Heart left ventricle (tissue), 16 donors: ENCODE measurements around the gene SUMF2. TPM values are rescaled to one million over a fixed set of nuclear protein-coding genes. Genes with fewer than 3 reads are reported as not detected.

Source experiments
- ATAC-seq, 4 donors: fragments of 200-7000 bp; cut with Tn5 transposase; one replicate each; pipeline ENCODE4 v1.9.1; 2020 to 2022; ENCODE audit warnings: moderate library complexity in 4 of 4, mild to moderate bottlenecking in 3 of 4, moderate number of reproducible peaks in 1 of 4
- DNase-seq, 5 donors: peaks; one replicate each; pipeline ENCODE4 v3.0.0-alpha.2; 2020
- H3K27ac ChIP-seq, 12 donors: fragments of 200-600 bp; sonication (generic) in 4 of 12; one replicate each; pipeline versions ENCODE4 v1.5.0 to v1.8.0; 2016 to 2022; ENCODE audit warnings: mild to moderate bottlenecking in 2 of 12
- H3K27me3 ChIP-seq, 9 donors: fragments of 200-600 bp; sonication (generic) in 2 of 9; one replicate each; pipeline versions ENCODE4 v1.5.1 to v1.8.0; 2016 to 2022; ENCODE audit warnings: mild to moderate bottlenecking in 3 of 9
- H3K36me3 ChIP-seq, 9 donors: fragments of 200-600 bp; sonication (generic) in 2 of 9; one replicate each; pipeline versions ENCODE4 v1.5.0 to v1.8.0; 2018 to 2022; ENCODE audit warnings: mild to moderate bottlenecking in 2 of 9
- H3K4me1 ChIP-seq, 12 donors: fragments of 200-600 bp; sonication (generic) in 4 of 12; one replicate each; pipeline versions ENCODE4 v1.5.0 to v1.8.0; 2016 to 2022; ENCODE audit warnings: mild to moderate bottlenecking in 3 of 12
- H3K4me3 ChIP-seq, 12 donors: fragments of 200-600 bp; sonication (generic) in 4 of 12; one replicate each; pipeline versions ENCODE4 v1.5.0 to v1.8.0; 2017 to 2022; ENCODE audit warnings: mild to moderate bottlenecking in 9 of 12, moderate library complexity in 4 of 12
- H3K9me3 ChIP-seq, 12 donors: fragments of 200-600 bp; sonication (generic) in 4 of 12; one replicate each; pipeline versions ENCODE4 v1.5.0 to v1.8.0; 2016 to 2022; ENCODE audit warnings: mild to moderate bottlenecking in 1 of 12
- CTCF ChIP-seq, 12 donors: fragments of 200-600 bp; sonication (generic) in 4 of 12; IDR thresholded peaks; one replicate each; pipeline versions ENCODE4 v1.5.0 to v1.8.0; 2018 to 2022; ENCODE audit warnings: antibody characterized with exemption in 12 of 12, mild to moderate bottlenecking in 5 of 12
- POLR2A ChIP-seq, 2 donors: fragments of 450-650 bp; IDR thresholded peaks; one replicate each; pipeline ENCODE4 v1.6.1; 2017; ENCODE audit warnings: antibody characterized with exemption in 2 of 2, mild to moderate bottlenecking in 2 of 2, moderate library complexity in 2 of 2
- WGBS, 4 donors: extraction: QIAGEN DNeasy Blood & Tissue Kit in 2 of 4; methylation state at CpG; one replicate each; pipeline versions ENCODE4 v1.1.5 to v1.1.7; 2013 to 2018; 5-methylcytosine and 5-hydroxymethylcytosine counted together
- intact Hi-C, 10 donors: fragments of 100-400 bp; cut with DNase I; formaldehyde crosslinking; loops; one replicate each; pipeline versions ENCODE4 v1.11.1 to v1.14.2; 2022
- polyA plus RNA-seq, 2 donors: library from polyadenylated mRNA; stranded (reverse); fragments of 200-250 nt; gene quantifications; one replicate each; pipeline ENCODE4 v1.2.3, GENCODE V29; 2013
- total RNA-seq, 9 donors: library from RNA; depleted of rRNA in 2 of 9; stranded (reverse); fragments of >200 nt in 2 of 9; fragmentation: NEBNext Ultra II Directional in 3 of 9; extraction: Animal tissue kit (Norgen Biotek cat#: 25700) in 3 of 9; gene quantifications; one replicate each; pipeline versions ENCODE4 v1.1.0 to v1.2.4, GENCODE V29; 2016 to 2023
- donor health status: ischemic (EF 13 %, LVEDD 7.1; RV severe dilation, severe dysfunction).
- donor health status: healthy with polysubstance abuse.
- donor health status: DM: no; HTN: yes; CAD: no.
- donor health status: DM: no; HTN: no; CAD: no.
- donor health status: ischemic (EF 25% LVEDD 6.9; RV normal size, moderate dysfunction).
- donor health status: ischemic (EF 25% LVEDD 5.7; RV mildly dilated, moderate dysfunction).
- donor health status: healthy.
- donor health status: DM: yes; HTN: yes; CAD: no.
- donor health status: ischemic (EF 35%, LVEDD 5.7; RV mildly dilated, moderate dysfunction).
- donor health status: nonischemic (EF 11% LVEDD 7.7; RV severe dilation, severe dysfunction).
- donor health status: DM: yes; HTN: yes; CAD: no.
- donor health status: PGD.
- donor health status: ischemic (EF 29% LVEDD 5.4; RV normal size, mild dysfunction).
- donor health status: nonischemic (EF 23%, LVEDD 6.1; RV moderate dilation, normal function).

SUMF2 gene
- total and polyA plus RNA-seq, 11 donors: 23.1 to 61.5 (median 34.5) TPM

DNA sequence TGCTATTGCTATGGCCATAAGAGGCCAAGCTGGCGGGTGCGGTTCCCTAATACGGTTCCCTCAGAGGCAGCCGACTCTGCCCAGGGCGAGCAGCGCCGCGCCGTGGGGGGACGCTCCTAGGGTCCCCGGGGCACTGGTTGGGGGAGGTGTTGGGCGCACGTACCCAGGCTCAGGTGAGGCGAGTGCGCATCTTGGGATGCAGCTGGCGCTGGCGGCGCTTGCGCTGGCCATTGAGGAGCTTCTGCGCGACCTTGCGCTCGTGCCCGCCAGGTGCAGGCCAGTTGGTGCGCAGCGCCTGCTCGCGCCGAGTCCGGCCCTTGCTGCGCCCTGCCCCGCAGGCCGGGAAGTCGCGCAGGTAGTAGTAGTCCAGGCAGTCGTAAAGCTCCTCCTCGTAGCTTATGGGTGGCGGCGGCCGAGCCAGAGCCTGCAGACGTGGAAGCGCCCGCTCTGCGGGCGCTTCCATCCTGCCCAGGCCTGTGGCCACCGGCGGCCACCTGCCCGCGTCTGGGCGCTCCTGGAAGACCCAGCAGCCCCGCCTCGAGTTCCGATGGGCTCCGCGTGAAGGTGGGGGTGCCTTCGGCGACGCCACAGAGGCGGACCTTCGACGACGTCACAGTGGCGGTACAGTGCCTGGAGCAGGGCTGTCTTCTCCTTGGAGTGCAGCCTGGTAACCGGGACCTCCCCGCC lies 51.9 kb downstream of the SUMF2 start, which contains the start of gene NUPR2:
Gene NUPR2, minus strand, starts transcription at position 566 of the 687 bp plus-strand sequence. Its CDS starts 103 bp downstream, at position 463.
- peak within 1 kb of the TSS in 3 of 12 donors; percentile 6 to 25 (median 10) for H3K4me3 ChIP-seq
- H3K27me3 ChIP-seq: peaks cover 8 to 31% (median 10%) of the 10 kb centered on the region in 9 donors
- DNase-seq (no peak), ATAC-seq (no peak)
- TF ChIP-seq CTCF (IDR thresholded peaks at IDR 0.05): no peak
- no peak for TF ChIP-seq POLR2A (IDR thresholded peaks at IDR 0.05)
- no peaks in the 10 kb centered on the region for H3K36me3 ChIP-seq
- H3K27ac ChIP-seq: no peak within 1 kb of the TSS
- intact Hi-C loops: no loop called here
- WGBS, 4 donors: 5 to 11% (median 5%) methylated on average over 14 to 65 of the region's 65 CpGs
- H3K4me1 ChIP-seq: peaks cover 0 to 6% (median 0%) of the 10 kb centered on the region in 12 donors
- H3K9me3 ChIP-seq: no peaks in the 10 kb centered on the region

DNA sequence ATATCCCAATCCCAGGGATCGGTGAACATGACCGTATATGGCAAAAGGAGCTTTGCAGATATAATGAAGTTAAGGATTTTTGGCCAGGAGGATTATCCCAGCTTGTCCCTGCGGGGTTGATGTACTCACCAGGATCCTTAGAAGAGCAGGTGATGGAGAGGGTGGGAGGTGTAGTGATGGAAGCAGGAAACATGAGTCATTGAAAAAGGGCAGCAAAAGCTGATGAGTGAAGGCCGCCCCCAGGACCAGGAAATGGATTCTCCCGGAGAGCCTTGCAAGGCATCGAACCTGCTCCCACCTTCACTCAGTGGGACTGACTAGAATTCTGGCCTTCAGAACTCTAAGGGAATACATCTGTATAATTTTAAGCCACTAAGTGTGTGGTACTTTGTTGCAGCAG lies 57.4 kb downstream of the SUMF2 start:
- no peaks in the 10 kb centered on the region for H3K9me3 ChIP-seq
- no peak overlapping the region for H3K4me3 ChIP-seq
- no peak overlapping the region for H3K27ac ChIP-seq
- H3K27me3 ChIP-seq: peaks cover under 1 to 21% (median 6%) of the 10 kb centered on the region in 9 donors
- WGBS, 4 donors: 77 to 82% (median 79%) methylated on average over 6 of the region's 6 CpGs
- H3K36me3 ChIP-seq: no peaks in the 10 kb centered on the region
- no peak for TF ChIP-seq CTCF (IDR thresholded peaks at IDR 0.05)
- TF ChIP-seq POLR2A (IDR thresholded peaks at IDR 0.05): no peak
- H3K4me1 ChIP-seq: no peaks in the 10 kb centered on the region
- intact Hi-C loops: no loop called here
- DNase-seq (no peak), ATAC-seq (no peak)

- no peak for DNase-seq
- WGBS, 4 donors: 64 to 77% (median 69%) methylated on average over 3 to 6 of the region's 6 CpGs
- H3K27ac ChIP-seq: no peak overlapping the region
- no peak for ATAC-seq
- H3K9me3 ChIP-seq: no peaks in the 10 kb centered on the region
- no peaks in the 10 kb centered on the region for H3K36me3 ChIP-seq
- no peaks in the 10 kb centered on the region for H3K27me3 ChIP-seq
- H3K4me1 ChIP-seq: no peaks in the 10 kb centered on the region
- intact Hi-C loops: no loop called here
- no peak for TF ChIP-seq POLR2A (IDR thresholded peaks at IDR 0.05)
- TF ChIP-seq CTCF (IDR thresholded peaks at IDR 0.05): no peak
- H3K4me3 ChIP-seq: no peak overlapping the region
Observed at GRCh38 chr7:56124981-56125380, 60.9 kb downstream of the SUMF2 start.

- Histone ChIP-seq H3K4me3 (no peak overlapping the region), H3K27ac (no peak overlapping the region), H3K36me3 (no peaks in the 10 kb centered on the region), H3K4me1 (no peaks in the 10 kb centered on the region), H3K9me3 (no peaks in the 10 kb centered on the region), H3K27me3 (no peaks in the 10 kb centered on the region)
- ATAC-seq: no peak
- WGBS, 4 donors: 80 to 83% (median 81%) methylated on average over 8 of the region's 8 CpGs
- TF ChIP-seq CTCF (IDR thresholded peaks at IDR 0.05): no peak
- TF ChIP-seq POLR2A (IDR thresholded peaks at IDR 0.05): no peak
- intact Hi-C loops: no loop called here
- DNase-seq: no peak
Observed at GRCh38 chr7:56125831-56126230, 61.7 kb downstream of the SUMF2 start.
